Adrenal gland (tissue), 5 donors: ENCODE results near the gene KCTD19.

Experiments
- POLR2A ChIP-seq, 2 donors: fragments of 450-650 bp; IDR thresholded peaks; one replicate each; pipeline ENCODE4 v1.6.1; 2017; ENCODE audit warnings: antibody characterized with exemption in 2 of 2, mild to moderate bottlenecking in 2 of 2, moderate library complexity in 1 of 2
- TF ChIP-seq, protein P1 (sequence below), 6 experiments: fragments of 450-650 bp in 4 of 6; fragments of 200-600 bp in 2 of 6; sonication (generic) in 1 of 6; IDR thresholded peaks; 1 replicate in 5 of 6; 2 replicates in 1 of 6; pipeline versions ENCODE4 v1.5.1 to v1.8.0; 2016 to 2021; ENCODE audit warnings: antibody characterized with exemption in 6 of 6, mild to moderate bottlenecking in 2 of 6, moderate library complexity in 1 of 6
- donor health status: DM: no; HTN: no; CAD: no.

DNA sequence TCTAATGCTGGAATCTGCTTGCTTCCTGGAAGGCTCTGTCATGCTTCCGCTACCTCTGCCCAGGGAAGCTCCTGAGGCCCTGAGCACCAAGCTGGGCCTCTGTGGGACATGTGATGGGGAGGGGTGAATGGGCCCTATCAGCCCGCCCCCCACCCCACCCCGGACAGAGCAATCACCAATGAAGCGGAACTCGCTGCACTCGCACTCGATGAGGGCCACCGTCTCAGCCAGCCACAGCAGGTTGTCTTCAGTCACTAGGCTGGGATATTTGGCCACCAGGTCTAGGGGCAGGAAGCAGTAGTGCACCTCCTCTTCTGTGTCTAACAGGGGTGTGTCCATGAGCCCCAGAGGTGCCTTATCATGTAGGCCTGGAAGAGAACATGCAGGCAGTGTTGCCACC, 23.6 kb downstream of the KCTD19 start:
- TF ChIP-seq, protein P1, sequence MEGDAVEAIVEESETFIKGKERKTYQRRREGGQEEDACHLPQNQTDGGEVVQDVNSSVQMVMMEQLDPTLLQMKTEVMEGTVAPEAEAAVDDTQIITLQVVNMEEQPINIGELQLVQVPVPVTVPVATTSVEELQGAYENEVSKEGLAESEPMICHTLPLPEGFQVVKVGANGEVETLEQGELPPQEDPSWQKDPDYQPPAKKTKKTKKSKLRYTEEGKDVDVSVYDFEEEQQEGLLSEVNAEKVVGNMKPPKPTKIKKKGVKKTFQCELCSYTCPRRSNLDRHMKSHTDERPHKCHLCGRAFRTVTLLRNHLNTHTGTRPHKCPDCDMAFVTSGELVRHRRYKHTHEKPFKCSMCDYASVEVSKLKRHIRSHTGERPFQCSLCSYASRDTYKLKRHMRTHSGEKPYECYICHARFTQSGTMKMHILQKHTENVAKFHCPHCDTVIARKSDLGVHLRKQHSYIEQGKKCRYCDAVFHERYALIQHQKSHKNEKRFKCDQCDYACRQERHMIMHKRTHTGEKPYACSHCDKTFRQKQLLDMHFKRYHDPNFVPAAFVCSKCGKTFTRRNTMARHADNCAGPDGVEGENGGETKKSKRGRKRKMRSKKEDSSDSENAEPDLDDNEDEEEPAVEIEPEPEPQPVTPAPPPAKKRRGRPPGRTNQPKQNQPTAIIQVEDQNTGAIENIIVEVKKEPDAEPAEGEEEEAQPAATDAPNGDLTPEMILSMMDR (IDR thresholded peaks at IDR 0.05) = no peak
- no peak for TF ChIP-seq POLR2A (IDR thresholded peaks at IDR 0.05)
